ENCODE measurements around the gene AIF1L. TPM values are rescaled to one million over a fixed set of nuclear protein-coding genes. Genes with fewer than 3 reads are reported as not detected.

Gene AIF1L
- total RNA-seq, 2 donors from 2014 or later = 18.8 to 21.9 TPM

DNA sequence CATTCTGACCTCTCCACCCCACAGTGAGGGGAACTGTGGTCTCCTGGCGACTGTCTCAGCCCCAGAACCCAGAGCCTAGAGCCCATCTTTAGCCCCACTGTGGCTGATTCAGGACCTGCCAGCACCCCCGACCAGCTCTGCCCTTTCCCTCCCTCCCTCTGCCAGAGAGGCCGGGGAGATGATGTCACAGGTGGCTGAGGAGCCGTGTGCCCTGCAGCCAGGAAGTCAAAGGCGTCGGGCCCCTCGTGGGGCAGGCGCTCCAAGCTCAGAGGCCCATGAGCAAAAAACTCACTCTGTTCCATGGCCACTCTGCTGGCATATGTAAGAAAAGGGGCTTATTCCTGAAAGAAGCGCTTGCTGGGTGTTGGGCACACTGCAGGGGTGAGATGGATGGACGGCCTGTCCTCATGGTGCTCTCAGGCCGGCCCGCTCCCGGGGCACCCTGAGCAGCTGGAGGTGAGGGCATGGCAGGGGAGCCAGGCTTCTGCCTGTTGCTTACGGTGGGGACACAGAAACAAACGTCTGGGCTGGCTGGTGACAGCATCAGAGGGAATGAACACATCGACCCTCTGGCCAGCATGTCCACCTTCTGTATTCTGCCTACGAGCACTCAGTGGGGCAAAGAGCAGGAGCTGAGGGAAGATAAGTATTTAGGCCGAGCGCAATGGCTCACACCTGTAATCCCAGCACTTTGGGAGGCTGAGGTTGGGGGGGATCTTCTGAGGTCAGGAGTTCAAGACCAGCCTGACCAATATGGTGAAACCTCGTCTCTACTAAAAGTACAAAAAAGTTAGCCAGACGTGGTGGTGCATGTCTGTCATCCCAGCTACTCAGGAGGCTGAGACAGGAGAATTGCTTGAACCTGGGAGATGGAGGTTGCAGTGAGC, 46.3 kb upstream of the AIF1L start:
- no peaks in the 10 kb centered on the region for H3K4me1 ChIP-seq (ENCODE audit: control insufficient read depth in 1 of 2, low read depth in 2 of 2)
- DNase-seq (ENCODE audit: low spot score) = no peak
- H3K9me3 ChIP-seq = no peaks in the 10 kb centered on the region
- no peak overlapping the region for H3K27ac ChIP-seq
- TF ChIP-seq, protein P1, sequence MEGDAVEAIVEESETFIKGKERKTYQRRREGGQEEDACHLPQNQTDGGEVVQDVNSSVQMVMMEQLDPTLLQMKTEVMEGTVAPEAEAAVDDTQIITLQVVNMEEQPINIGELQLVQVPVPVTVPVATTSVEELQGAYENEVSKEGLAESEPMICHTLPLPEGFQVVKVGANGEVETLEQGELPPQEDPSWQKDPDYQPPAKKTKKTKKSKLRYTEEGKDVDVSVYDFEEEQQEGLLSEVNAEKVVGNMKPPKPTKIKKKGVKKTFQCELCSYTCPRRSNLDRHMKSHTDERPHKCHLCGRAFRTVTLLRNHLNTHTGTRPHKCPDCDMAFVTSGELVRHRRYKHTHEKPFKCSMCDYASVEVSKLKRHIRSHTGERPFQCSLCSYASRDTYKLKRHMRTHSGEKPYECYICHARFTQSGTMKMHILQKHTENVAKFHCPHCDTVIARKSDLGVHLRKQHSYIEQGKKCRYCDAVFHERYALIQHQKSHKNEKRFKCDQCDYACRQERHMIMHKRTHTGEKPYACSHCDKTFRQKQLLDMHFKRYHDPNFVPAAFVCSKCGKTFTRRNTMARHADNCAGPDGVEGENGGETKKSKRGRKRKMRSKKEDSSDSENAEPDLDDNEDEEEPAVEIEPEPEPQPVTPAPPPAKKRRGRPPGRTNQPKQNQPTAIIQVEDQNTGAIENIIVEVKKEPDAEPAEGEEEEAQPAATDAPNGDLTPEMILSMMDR (IDR thresholded peaks at IDR 0.05) = no peak
- no peaks in the 10 kb centered on the region for H3K27me3 ChIP-seq (replicated peaks; ENCODE audit: insufficient read depth)
- no peak overlapping the region for H3K4me3 ChIP-seq
- no peak for ATAC-seq (ENCODE audit: insufficient number of reproducible peaks, low FRiP score, low read depth)
- H3K36me3 ChIP-seq = no peaks in the 10 kb centered on the region

GRCh38 chr9:131050831-131051230, 45.5 kb upstream of the AIF1L start:
- TF ChIP-seq, protein P1 (IDR thresholded peaks at IDR 0.05) = no peak
- no peak for ATAC-seq (ENCODE audit: insufficient number of reproducible peaks, low FRiP score, low read depth)
- H3K27me3 ChIP-seq (replicated peaks; ENCODE audit: insufficient read depth) = no peaks in the 10 kb centered on the region

DNA sequence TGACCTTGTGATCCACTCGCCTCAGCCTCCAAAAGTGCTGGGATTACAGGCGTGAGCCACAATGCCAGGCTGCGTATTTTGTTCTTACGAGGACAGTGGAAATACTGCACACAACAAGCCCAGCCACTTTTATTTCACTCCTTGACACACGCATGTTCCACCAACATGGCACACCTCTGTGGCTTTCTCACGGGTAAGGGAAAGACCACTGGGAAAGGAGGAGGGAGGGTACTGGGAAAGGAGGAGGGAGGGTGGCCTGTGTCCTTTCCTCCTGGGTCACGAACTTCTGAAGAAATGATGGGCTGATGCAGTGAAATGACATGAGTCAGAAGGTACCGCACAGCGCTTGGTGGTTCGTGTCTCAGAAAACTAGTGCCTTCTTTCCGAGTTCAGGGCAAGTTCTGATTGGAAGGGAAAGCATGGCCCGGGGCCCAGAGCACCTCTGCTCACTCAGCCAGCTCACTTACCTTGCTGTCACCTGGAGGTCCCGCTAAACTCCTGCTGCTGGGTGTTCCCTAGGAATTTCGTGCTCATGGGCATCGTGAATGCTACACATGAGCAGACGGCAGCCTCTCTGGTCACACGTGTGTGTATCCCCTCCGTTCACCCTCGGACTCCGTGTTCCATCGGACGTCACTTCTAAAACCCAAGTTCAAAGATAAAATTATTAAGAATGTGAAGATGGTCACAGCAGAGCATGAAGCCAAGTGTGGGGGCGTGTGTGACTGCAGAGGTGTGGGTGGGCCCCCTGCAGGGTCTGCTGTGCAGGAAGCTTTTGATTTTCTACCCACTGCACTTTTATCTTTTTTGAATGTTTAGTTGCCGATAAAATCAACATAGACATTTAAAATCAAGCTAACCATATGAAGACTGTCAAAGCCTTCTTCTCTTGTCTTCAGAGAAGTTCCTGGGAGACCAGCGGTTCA, 44.5 kb upstream of the AIF1L start:
- DNase-seq (ENCODE audit: low spot score) (no peak), ATAC-seq (ENCODE audit: insufficient number of reproducible peaks, low FRiP score, low read depth) (no peak)
- H3K27ac ChIP-seq = no peak overlapping the region

More at GRCh38 chr9:131050831-131051230, 45.5 kb upstream of the AIF1L start:
- no peak for DNase-seq (ENCODE audit: low spot score)
- no peaks in the 10 kb centered on the region for H3K36me3 ChIP-seq
- H3K9me3 ChIP-seq = no peaks in the 10 kb centered on the region
- H3K4me3 ChIP-seq = no peak overlapping the region
- H3K4me1 ChIP-seq (ENCODE audit: control insufficient read depth in 1 of 2, low read depth in 2 of 2) = no peaks in the 10 kb centered on the region
- H3K27ac ChIP-seq = no peak overlapping the region

DNA sequence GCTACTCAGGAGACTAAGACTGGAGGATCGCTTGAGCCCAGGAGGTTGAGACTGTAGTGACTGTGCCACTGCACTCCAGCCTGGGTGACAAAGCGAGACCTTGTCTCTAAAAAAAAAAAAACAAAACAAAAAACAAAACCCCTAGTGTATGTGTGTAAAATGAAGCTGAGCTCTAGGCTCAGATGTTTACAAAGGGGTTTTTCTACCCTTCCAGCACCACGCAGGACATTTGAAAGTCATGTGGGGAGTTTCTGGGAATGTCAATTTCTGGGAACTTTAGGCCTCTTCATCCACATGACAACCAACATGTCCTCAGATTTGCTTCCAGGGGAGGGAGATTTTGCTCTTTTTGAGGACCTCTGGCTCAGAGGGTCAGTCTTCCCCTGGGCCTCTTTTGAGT, 42.4 kb upstream of the AIF1L start:
- Histone ChIP-seq H3K27ac (no peak overlapping the region), H3K9me3 (no peaks in the 10 kb centered on the region), H3K27me3 (replicated peaks; ENCODE audit: insufficient read depth) (no peaks in the 10 kb centered on the region), H3K36me3 (no peaks in the 10 kb centered on the region), H3K4me3 (no peak overlapping the region), H3K4me1 (ENCODE audit: control insufficient read depth in 1 of 2, low read depth in 2 of 2) (no peaks in the 10 kb centered on the region)
- no peak for DNase-seq (ENCODE audit: low spot score)
- ATAC-seq (ENCODE audit: insufficient number of reproducible peaks, low FRiP score, low read depth) = no peak
- TF ChIP-seq, protein P1 (IDR thresholded peaks at IDR 0.05) = no peak

More for the DNA sequence above, 44.5 kb upstream of the AIF1L start:
- H3K4me1 ChIP-seq (ENCODE audit: control insufficient read depth in 1 of 2, low read depth in 2 of 2) = no peaks in the 10 kb centered on the region
- no peak overlapping the region for H3K4me3 ChIP-seq
- no peaks in the 10 kb centered on the region for H3K9me3 ChIP-seq
- no peaks in the 10 kb centered on the region for H3K36me3 ChIP-seq
- TF ChIP-seq, protein P1 (IDR thresholded peaks at IDR 0.05) = no peak
- H3K27me3 ChIP-seq (replicated peaks; ENCODE audit: insufficient read depth) = no peaks in the 10 kb centered on the region
